NCI-H748 (cell line): ENCODE measurements around the gene RPS6KA5.
"Not testable (repeated sequence)": the region's sequence is repeated elsewhere in the genome, so short reads cannot be mapped to it uniquely, and the experiment has no call there.

ENCODE experiments used
- DNase-seq: peaks from one replicate; lab custom pipeline; 2025; ENCODE audit not compliant: unreplicated experiment; lab: John Stamatoyannopoulos, UW

RPS6KA5 gene

DNA sequence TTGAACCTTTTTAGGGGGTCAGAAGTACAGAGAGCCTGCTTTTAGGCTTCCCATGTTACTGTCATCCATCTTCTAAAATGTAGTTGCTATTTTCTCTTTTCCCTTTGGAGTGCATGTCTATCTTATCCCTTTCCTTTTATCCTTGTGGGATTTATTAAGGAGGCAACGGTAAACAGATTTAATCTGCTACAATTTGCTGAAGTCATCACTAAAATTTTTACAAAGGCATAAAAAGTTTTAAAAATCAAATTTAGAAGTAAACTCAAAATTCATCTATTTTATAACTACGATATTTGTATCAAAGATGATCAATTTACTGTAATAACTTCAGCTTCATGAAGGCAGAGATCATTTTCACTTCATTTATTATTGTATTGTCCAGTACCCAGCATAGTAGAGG, 118.7 kb downstream of the RPS6KA5 start:
- DNase-seq, result no peak

DNA sequence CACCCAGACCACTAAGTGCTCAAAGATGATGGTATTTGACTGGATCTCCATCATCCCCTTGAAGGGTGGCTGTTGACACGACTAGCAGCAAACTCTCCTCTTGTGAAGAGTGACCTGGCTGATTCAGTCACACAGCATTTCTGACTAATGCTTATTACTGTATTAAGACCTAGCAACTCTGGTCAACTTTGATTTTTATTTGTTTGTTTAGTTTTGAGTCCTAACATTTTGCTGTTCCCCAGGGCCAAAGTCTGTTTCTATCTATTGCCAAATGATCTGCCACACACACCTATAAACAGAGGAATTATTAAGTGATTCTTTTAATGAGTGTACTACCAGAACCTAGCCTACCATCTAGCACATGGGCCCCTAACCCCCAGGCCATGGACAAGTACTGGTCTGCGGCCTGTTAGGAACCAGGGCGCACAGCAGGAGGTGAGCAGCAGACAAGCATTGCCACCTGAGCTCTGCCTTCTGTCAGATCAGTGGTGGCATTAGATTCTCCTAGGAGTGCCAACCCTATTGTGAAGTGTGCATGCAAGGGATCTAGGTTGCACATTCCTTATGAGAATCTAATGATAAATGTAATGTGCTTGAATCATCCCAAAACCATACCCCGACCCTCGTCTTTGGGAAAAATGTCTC, 120.0 kb downstream of the RPS6KA5 start:
- no peak for DNase-seq

DNA sequence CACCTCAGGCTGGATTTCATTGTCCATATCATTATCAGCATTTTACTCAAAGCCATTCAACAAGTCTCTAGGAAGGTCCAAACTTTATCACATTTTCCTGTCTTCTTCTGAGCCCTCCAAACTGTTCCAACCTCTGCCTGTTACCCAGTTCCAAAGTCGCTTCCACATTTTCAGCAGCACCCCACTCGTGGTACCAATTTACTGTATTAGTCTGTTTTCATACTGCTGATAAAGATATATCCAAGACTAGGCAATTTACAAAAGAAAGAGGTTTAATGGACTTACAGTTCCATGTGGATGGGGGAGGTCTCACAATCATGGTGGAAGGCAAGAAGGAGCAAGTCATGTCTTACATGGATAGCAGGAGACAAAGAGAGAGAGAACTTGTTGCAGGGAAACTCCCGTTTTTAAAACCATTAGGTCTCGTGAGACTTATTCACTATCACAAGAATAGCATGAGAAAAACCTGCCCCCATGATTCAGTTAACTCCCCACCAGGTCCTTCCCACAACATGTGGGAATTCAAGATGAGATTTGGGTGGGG, 121.1 kb downstream of the RPS6KA5 start:
- not testable (repeated sequence) for DNase-seq

DNA sequence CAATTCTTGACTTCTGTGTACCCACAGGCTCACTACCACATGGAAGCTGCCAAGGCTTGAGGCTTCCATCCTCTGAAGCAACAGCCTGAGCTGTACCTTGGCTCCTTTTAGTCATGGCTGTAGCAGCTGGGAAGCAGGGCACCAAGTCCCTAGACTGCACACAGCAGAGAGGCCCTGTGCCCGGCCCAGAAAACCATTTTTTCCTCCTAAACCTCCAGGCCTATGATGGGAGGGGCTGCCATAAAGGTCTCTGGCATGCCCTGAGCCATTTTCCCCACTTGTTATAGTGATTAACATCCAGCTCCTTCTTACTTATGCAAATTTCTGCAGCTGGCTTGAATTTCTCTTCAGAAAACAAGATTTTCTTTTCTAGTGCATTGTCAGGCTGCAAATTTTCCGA, 121.8 kb downstream of the RPS6KA5 start:
- DNase-seq, result no peak

DNA sequence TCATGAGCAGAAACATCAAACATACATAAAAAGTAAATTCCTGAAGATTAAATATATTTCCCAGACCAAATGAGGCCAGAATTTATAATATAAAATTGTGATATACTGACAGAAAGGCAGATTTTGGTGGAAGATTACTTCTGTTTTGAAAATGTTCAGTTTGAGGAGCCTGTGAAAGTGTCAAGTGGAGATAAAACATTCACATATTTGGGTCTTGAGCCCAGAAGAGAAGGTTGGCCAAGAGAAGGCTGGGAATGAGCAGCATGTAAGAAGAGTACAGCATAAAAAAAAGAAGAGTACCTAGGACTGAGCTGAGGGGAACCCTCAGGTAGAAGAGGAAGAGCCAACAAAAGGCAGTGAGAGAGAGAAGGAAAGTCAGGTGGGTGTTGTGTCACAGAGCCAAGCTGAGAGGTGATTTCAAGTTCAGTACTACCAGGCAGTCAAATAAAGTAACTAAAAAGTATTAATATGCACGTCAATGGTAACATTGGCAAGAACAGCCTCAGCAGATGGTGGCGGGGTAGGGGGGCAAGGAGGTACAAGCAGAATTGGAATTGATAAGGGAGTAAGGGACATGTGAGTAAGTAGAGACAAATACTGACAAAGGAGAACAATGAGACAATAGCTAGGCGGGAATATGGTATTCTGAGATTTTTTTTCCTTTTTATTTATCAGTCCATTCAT, 123.5 kb downstream of the RPS6KA5 start:
- DNase-seq, result no peak

DNA sequence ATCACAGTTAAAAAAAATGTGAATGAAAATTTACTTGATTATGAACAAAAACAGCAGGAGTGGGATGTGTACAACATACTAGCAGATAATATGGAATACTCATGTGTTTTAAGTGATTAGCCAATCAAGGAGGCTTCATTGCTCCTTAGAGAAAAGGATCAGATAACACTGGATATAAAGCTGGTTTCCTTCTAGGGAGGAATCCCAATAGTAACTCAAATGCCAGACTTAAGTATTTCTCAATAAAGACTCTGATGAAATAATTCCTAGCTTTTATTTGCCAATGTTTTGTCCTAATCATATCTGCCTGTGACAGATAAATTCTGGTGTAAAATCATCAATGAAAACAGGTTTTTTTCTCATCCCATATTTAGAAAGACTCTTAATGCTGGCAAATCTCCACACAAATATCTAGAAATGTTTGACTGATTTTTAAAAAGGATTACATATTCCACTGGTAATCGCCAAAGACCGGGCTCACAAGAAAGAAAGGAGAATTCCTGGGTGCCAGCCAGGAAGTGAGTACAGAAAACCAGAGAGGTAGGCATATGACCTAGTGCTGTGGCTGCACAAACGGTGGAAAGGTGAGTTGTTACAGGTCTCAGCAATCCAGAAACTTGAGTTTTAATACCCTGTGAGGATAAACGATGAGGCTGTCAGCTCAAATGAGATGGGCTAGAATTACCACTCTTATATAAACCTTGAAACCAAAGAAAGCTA, 135.7 kb downstream of the RPS6KA5 start:
- no peak for DNase-seq

DNA sequence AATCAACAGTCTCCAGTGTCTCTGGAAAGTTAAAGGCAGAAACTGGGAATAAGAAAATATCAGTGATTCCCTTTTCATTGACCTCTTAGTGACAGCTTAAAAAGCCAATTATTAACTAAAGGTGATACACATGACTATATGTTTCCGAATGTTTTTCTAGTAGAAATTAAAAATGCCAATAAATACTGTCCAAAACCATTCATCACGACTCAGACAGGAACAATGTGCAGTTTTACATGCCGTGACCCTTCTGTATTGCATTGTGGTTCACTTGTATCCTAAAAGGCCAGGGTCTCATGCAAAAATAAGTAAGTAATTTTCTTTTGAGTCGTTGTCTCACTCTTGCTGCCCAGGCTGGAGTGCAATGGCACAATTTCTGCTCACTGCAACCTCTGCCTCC, 138.3 kb downstream of the RPS6KA5 start:
- no peak for DNase-seq

DNA sequence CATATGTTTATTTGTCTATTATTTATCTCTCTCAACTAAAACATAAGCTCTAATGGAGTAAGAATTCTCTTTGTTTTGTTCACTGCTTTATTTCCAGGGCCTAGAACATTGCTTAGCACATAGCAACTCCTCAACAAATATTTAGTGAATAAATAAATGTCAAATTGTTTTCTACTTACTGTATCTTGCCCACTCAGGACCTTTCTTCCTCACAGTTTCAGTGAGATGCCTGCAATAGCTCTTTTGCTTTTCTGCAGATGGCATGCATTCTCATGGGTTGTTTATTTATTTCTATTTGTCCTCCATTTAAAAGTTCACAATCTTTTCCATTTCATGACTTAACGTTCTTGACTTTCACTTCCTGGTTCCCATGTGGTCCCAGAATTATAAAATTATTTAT, 149.3 kb downstream of the RPS6KA5 start:
- no peak for DNase-seq

DNA sequence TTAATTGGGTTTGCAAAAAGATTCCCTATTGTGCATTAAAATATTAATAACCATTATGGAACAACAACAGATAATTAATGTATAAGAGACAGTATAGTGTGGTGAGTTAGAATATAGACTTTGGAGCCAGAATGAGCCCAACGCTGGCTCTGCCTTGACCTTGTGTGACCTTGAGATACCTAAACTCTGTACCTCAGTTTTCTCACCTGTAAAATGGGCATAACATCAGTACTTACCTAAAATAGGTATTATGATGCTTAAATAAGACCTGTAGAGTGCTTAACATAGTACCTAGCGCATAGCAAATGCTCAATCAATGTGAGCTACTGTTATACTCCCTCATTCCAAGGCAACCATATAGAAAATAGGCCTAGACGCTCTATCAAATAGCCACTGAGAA, 153.3 kb downstream of the RPS6KA5 start:
- no peak for DNase-seq

DNA sequence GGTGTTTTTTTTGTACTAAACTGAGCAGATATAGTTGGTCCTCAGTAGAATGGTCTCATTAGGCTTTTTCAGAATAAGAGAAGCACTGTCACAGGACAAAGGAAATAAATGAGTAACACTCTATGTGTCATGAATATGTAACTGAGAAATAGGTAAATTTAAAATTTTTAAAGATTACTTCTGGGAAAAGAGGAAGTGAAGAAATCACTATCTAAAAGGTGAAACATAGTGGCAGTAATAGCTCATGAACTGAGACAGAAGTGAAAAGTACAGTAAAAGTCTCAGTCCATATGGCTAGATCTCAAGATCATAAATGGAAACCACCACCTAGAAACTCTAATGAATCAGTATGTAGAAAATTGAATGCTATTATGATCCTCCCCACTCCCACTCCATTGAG, 154.9 kb downstream of the RPS6KA5 start:
- no peak for DNase-seq

DNA sequence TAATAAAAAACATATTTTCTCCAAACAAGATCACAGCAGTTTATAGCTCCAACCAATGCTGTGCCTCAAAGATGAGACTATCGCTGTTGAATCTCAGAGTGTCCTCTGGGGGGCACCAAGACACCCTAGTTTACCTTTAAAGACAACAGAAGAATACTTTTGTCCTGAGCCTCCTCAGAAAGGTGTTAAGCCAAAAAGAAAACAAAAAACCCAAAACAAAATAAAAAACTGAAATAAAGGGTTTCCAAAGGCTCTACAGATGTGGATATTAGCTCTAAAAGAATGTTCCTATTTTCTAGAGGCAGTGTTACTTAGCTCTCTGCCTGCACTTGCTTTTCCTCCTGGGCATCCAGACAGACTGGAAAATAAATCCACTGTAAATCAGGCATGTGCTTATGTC, 157.3 kb downstream of the RPS6KA5 start:
- peak; percentile 63 for DNase-seq

DNA sequence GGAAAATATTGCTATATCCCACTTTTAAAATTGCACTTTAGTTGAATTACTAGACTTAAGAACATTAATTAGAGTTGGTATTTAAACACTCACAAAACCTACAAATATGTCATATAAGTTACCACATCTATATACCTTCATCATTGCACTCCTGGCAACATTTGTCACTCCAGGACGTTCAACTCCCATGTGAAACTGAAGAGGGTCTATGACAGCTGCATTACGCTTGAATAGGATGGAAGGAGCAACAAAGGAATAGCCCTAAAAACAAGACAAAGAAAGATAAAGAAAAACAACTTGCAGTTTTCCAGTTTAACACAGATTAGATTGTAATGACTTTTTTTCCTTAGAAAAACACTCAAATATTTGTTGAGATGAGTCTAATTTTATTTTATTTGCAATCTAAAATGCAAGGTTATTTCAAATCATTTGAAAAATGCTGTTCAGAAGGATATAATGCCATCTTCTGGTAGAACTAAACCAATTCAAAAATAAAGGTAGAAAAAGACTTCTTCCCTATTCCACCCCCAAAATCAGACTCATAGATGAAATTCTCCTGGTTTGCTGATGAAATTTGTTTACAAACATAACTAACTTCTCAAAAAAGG, 159.9 kb downstream of the RPS6KA5 start:
- DNase-seq, result no peak

DNA sequence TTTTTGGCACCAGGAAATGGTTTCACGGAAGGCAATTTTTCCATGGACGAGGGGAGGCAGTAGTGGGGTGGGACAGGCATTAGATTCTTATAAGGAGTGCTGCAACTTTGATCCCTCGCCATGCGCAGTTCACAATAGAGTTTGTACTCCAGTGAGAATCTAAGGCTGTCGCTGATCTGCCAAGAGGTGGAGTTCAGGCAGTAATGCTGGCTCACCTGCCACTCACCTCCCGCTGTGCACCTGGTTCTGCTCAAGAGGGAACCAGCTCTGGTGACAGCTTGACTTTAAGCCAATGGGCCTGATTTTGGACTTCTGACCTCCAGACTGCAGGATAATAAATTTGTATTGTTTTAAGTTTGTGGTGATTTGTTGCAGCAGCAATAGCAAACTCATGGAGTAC, 163.4 kb downstream of the RPS6KA5 start:
- DNase-seq, result no peak

DNA sequence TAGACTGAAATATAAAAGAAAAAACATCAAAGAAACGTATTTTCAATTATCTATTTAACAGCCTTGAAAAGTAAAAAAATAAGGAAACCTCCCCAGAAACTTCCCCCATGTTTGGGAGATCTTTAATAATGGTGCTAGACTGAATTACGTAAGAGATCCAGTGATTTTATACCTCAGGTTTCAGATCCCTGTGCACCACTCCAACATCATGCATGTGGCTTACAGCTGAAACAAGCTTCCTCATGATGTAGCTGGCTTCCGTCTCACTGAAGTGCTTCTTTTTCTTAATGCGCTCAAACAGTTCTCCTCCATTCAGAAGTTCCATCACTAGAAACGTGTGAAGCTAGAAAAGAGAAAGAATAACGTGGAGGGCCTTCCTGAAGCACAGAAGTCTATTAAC, 166.2 kb downstream of the RPS6KA5 start:
- DNase-seq, result no peak

DNA sequence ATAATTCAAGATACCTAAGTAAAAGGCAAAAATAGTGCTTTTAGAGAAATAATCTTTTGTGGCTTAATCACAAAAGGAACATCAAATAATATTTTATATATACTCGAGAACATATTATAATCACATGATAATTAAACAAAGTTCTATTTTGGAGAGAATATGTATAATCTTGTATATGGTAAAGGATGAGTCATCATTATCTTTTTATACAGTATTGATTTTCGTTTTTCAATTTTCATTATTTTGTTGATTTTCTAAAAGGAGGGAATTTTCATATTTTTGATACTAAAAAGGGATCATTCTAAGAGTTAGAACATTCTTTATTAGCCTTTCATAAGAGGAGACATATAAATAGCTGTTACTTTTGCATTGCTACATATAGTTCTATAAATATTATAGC, 166.9 kb downstream of the RPS6KA5 start:
- no peak for DNase-seq

DNA sequence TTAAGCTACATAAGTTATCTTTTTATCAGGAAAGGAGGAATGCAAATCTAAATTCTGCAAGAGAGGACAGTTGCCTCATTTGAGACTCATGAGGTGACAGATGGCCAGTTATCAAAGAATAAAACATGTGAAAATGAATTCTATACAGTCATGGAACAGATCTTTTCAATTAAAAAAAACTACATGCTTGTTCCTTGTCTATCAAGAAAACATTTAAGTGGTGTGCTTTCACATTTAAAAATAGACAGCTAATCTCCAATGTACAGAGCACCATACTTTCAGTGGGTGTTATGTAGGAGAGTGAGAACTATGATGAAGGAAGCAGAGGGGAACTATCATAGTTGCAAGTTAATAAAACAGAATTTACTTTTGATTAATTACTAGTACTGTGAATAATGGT, 167.5 kb downstream of the RPS6KA5 start:
- DNase-seq, result no peak

DNA sequence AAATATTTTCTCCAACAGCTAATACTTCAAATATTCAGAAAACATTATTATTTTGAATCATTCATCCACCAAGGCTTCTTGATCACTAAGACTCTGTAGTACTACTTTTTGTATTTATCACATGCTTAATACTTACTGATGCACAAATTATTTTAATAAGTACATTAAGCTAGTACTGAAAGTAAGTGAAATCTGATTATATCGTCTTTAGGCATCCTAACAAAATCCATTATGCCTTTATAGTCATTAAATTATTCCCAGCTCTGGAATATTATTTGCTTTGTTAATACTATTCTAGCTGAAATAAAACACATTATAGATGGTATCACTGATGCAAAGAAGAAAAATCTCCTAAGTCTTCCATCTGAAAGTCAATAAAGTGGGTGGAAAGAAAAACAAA, 169.1 kb downstream of the RPS6KA5 start:
- DNase-seq, result no peak

DNA sequence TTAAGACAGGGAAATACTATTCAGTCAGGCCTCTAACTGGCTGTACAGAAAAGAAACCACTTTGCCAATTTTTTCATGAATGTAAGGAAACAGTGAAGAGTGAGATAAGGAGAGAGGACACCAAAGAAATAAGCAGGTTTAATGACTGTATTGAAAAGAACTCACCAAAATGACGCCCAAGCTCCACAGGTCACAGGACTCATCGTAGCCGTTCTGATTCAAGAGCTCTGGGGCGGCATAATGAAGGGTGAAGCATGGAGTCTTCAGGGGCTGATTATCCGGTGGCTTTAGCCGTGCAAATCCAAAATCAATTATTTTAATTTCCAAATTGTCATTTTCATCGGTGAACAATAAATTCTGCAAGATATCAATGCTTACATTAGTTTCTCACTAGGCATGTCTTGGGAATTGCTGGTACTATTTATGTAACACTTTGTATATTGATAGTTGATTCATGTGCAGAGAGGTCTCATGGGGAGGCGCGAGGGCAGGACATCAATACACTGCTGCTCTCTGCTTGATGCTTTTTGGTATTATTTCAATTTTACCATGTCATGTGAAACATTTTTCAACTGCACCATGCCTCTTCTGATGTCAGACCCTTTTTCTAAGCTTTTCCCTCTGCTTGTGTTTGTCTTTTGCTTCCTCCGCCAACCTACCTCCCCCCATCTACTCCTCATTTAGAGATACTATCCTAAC, 170.0 kb downstream of the RPS6KA5 start:
- DNase-seq, result no peak

DNA sequence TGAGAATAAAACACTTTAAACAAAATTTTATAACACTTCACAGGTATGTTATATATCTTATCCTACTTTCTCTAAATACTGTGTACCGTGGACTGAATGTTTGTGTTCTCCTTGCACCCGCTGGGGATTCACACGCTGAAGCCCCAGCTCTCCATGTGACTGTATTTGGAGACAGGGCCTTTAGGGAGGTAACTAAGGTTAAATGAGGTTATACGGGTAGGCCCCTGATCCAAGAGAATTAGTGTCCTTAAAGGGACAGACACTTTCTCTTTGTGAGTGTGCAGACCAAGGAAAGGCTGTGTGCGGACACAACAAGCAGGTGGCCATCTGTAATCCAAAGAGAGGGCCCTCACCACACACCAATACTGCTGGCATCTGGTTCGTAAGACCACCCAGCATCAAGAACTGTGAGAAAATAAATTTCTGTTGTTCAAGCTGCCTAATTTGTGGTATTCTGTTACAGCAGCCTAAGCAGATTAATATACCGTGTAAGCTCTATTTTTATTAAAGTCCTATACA, 174.1 kb downstream of the RPS6KA5 start:
- no peak for DNase-seq

DNA sequence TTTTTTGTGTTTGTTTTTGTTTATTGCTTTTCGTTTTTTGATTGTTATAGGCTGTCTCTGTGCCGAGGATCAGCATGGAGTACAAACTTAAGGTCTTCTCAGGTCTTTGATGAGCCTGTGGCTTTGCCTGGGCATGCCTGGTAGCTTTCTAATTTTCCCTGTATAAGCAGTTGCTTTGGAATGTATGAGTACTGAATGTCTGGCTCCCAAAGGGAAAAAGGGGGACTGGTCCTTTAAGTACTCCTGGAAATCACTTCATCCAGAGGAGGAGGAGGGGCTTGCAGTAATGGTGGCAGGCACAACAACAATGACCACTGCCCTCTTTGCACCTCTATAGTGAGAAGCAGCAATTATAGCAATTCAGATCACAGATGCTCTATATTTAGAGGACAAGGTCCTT, 176.7 kb downstream of the RPS6KA5 start:
- no peak for DNase-seq

DNA sequence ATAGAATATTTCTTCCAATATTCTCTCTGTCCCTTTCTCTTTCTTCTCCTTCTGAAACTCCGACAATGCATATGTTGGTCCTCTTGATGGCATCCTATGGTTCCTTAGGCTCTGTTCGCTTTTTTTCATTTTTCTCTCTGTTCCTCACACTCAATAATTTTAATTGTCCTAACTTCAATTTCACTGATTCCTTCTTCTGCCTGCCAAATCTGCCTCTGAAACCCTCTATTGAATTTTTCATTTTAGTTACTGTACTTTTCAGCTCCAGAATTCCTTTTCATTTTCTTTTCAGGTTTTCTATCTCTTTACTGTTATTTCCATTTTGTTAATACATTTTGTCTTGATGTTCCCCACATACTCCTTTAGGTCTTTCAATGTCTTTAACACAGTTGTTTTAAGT, 177.2 kb downstream of the RPS6KA5 start:
- DNase-seq, result no peak
